Type B pancreatic cell (in vitro differentiated cells): ENCODE measurements around the gene LZTS3. TPM values are rescaled to one million over a fixed set of nuclear protein-coding genes. Genes with fewer than 3 reads are reported as not detected.
"Not testable (repeated sequence)": the region's sequence is repeated elsewhere in the genome, so short reads cannot be mapped to it uniquely, and the experiment has no call there.

Source experiments
- DNase-seq: peaks from one replicate; pipeline ENCODE4 v3.0.0; 2021; ENCODE audit warnings: mixed read lengths; ENCODE audit not compliant: unreplicated experiment; ENCODE audit errors: extremely low spot score
- H3K27ac Mint-ChIP-seq: 2 replicates; pipeline ENCODE4 v1.8.0; 2021; ENCODE audit warnings: mild to moderate bottlenecking, mixed read lengths
- H3K27me3 Mint-ChIP-seq: 2 replicates; pipeline ENCODE4 v1.8.0; 2021; ENCODE audit warnings: mixed read lengths
- H3K36me3 Mint-ChIP-seq: 2 replicates; pipeline ENCODE4 v1.8.0; 2021; ENCODE audit warnings: mixed read lengths
- H3K4me1 Mint-ChIP-seq: one replicate; pipeline ENCODE4 v1.8.0; 2021; ENCODE audit warnings: mixed read lengths; ENCODE audit not compliant: unreplicated experiment
- H3K4me3 Mint-ChIP-seq: 2 replicates; pipeline ENCODE4 v1.8.0; 2021; ENCODE audit warnings: mild to moderate bottlenecking, mixed read lengths
- H3K9me3 Mint-ChIP-seq: 2 replicates; pipeline ENCODE4 v1.8.0; 2021; ENCODE audit warnings: mixed read lengths
- CTCF ChIP-seq: fragments of 200-600 bp; sonication (generic); conservative IDR thresholded peaks from 2 replicates; pipeline ENCODE4 v1.5.0; 2021; ENCODE audit warnings: antibody characterized with exemption, mild to moderate bottlenecking
- total RNA-seq: library from RNA; stranded (reverse); gene quantifications from 2 replicates; pipeline ENCODE4 v1.2.1, GENCODE V29; 2021; ENCODE audit warnings: low replicate concordance

The LZTS3 gene
- total RNA-seq, 1 donor from 2014 or later = 17.3 TPM

- H3K27me3 Mint-ChIP-seq = no peaks in the 10 kb centered on the region
Observed at GRCh38 chr20:3129094-3129493, 44.3 kb downstream of the LZTS3 start.

GRCh38 chr20:3128275-3128984 lies 44.9 kb downstream of the LZTS3 start:
- H3K27me3 Mint-ChIP-seq = no peaks in the 10 kb centered on the region

More at GRCh38 chr20:3129094-3129493, 44.3 kb downstream of the LZTS3 start:
- Mint-ChIP-seq H3K4me3 (no peak overlapping the region), H3K27ac (no peak overlapping the region), H3K4me1 (peaks cover 6% of the 10 kb centered on the region), H3K9me3 (no peaks in the 10 kb centered on the region), H3K36me3 (peaks cover 7% of the 10 kb centered on the region)
- TF ChIP-seq CTCF = no peak
- DNase-seq = no peak

GRCh38 chr20:3126527-3126859 lies 46.9 kb downstream of the LZTS3 start:
- Mint-ChIP-seq H3K27ac (no peak overlapping the region), H3K9me3 (peaks cover 4% of the 10 kb centered on the region), H3K4me1 (no peaks in the 10 kb centered on the region), H3K27me3 (no peaks in the 10 kb centered on the region), H3K4me3 (no peak overlapping the region), H3K36me3 (peaks cover 22% of the 10 kb centered on the region)
- TF ChIP-seq CTCF = no peak
- no peak for DNase-seq

More at GRCh38 chr20:3128275-3128984, 44.9 kb downstream of the LZTS3 start:
- H3K27ac Mint-ChIP-seq = no peak overlapping the region
- TF ChIP-seq CTCF = no peak
- H3K4me1 Mint-ChIP-seq = peaks cover 5% of the 10 kb centered on the region
- no peak for DNase-seq
- no peak overlapping the region for H3K4me3 Mint-ChIP-seq
- peaks cover 9% of the 10 kb centered on the region for H3K36me3 Mint-ChIP-seq
- H3K9me3 Mint-ChIP-seq = peaks cover 2% of the 10 kb centered on the region

- not testable (repeated sequence) for H3K4me3 Mint-ChIP-seq, H3K9me3 Mint-ChIP-seq, H3K4me1 Mint-ChIP-seq, H3K27me3 Mint-ChIP-seq, DNase-seq, H3K27ac Mint-ChIP-seq
- H3K36me3 Mint-ChIP-seq = peaks cover 25% of the 10 kb centered on the region
Observed at GRCh38 chr20:3125776-3126526, 47.4 kb downstream of the LZTS3 start.

- not testable (repeated sequence) for DNase-seq, H3K4me1 Mint-ChIP-seq, H3K9me3 Mint-ChIP-seq, H3K27me3 Mint-ChIP-seq, H3K4me3 Mint-ChIP-seq, H3K27ac Mint-ChIP-seq
- peaks cover 28% of the 10 kb centered on the region for H3K36me3 Mint-ChIP-seq
Observed at GRCh38 chr20:3124773-3125560, 48.4 kb downstream of the LZTS3 start.

- H3K4me3 Mint-ChIP-seq, DNase-seq, H3K4me1 Mint-ChIP-seq, H3K27me3 Mint-ChIP-seq, H3K9me3 Mint-ChIP-seq, H3K27ac Mint-ChIP-seq: not testable (repeated sequence)
- peaks cover 26% of the 10 kb centered on the region for H3K36me3 Mint-ChIP-seq
Observed at GRCh38 chr20:3124163-3124562, 49.2 kb downstream of the LZTS3 start.

- Mint-ChIP-seq H3K36me3 (peaks cover 21% of the 10 kb centered on the region), H3K27ac (no peak overlapping the region), H3K27me3 (no peaks in the 10 kb centered on the region), H3K9me3 (peaks cover 4% of the 10 kb centered on the region), H3K4me1 (no peaks in the 10 kb centered on the region), H3K4me3 (no peak overlapping the region)
- DNase-seq = no peak
- no peak for TF ChIP-seq CTCF
Observed at GRCh38 chr20:3123542-3123941, 49.8 kb downstream of the LZTS3 start.
